Gastroesophageal sphincter (tissue), 3 donors: ENCODE data around the gene MEIS2.

Experiments used
- POLR2A ChIP-seq, 2 donors: fragments of 450-650 bp; IDR thresholded peaks; one replicate each; pipeline ENCODE4 v1.6.1; 2017; ENCODE audit warnings: antibody characterized with exemption in 2 of 2, mild to moderate bottlenecking in 2 of 2, moderate library complexity in 1 of 2
- TF ChIP-seq, protein P1 (sequence below), 4 experiments: fragments of 200-600 bp in 2 of 4; fragments of 450-650 bp in 2 of 4; sonication (generic) in 1 of 4; IDR thresholded peaks; one replicate each; pipeline ENCODE4 v1.5.1; 2017 to 2019; ENCODE audit warnings: antibody characterized with exemption in 4 of 4, mild to moderate bottlenecking in 2 of 4, moderate library complexity in 2 of 4

- TF ChIP-seq, protein P1, sequence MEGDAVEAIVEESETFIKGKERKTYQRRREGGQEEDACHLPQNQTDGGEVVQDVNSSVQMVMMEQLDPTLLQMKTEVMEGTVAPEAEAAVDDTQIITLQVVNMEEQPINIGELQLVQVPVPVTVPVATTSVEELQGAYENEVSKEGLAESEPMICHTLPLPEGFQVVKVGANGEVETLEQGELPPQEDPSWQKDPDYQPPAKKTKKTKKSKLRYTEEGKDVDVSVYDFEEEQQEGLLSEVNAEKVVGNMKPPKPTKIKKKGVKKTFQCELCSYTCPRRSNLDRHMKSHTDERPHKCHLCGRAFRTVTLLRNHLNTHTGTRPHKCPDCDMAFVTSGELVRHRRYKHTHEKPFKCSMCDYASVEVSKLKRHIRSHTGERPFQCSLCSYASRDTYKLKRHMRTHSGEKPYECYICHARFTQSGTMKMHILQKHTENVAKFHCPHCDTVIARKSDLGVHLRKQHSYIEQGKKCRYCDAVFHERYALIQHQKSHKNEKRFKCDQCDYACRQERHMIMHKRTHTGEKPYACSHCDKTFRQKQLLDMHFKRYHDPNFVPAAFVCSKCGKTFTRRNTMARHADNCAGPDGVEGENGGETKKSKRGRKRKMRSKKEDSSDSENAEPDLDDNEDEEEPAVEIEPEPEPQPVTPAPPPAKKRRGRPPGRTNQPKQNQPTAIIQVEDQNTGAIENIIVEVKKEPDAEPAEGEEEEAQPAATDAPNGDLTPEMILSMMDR (IDR thresholded peaks at IDR 0.05), result no peak
- TF ChIP-seq POLR2A (IDR thresholded peaks at IDR 0.05), result no peak
Observed at GRCh38 chr15:37108381-37109167, 8.2 kb upstream of the MEIS2 start.
